ENCODE measurements around the gene RIC8B.

RIC8B gene

GRCh38 chr12:106739815-106740530 lies 34.5 kb upstream of the RIC8B start:
- H3K4me2 ChIP-seq (ENCODE audit: insufficient read depth, low read length, poor library complexity, severe bottlenecking): no peak overlapping the region
- H3K9ac ChIP-seq (ENCODE audit: low read depth, low read length, poor library complexity): no peak overlapping the region
- H2BK12ac ChIP-seq (ENCODE audit: low read length): no peak overlapping the region
- H2AK5ac ChIP-seq (ENCODE audit: low read depth, low read length): no peak overlapping the region
- H3K27me3 ChIP-seq (ENCODE audit: control insufficient read depth in 3 of 3, insufficient read depth in 3 of 3, low read depth in 1 of 3, low read length in 3 of 3): no peaks in the 10 kb centered on the region
- H3K14ac ChIP-seq (ENCODE audit: low read length): no peak overlapping the region
- H3K27ac ChIP-seq (replicated peaks; ENCODE audit: low read length): no peak overlapping the region
- no peak overlapping the region for H3K18ac ChIP-seq (ENCODE audit: low read length)
- peaks cover 0 to 3% of the 10 kb centered on the region in 2 donors for H3K9me3 ChIP-seq (replicated peaks in 1 of 2; ENCODE audit: control insufficient read depth in 2 of 2, insufficient read depth in 1 of 2, low read depth in 1 of 2, low read length in 2 of 2)
- no peak overlapping the region for H2BK5ac ChIP-seq (ENCODE audit: low read length)
- no peak overlapping the region for H4K91ac ChIP-seq (ENCODE audit: low read depth, low read length, poor library complexity)
- H3K23ac ChIP-seq (ENCODE audit: low read depth, low read length, poor library complexity): no peak overlapping the region
- no peak overlapping the region for H2BK15ac ChIP-seq (ENCODE audit: low read length)
- H3K79me1 ChIP-seq (ENCODE audit: low read depth, low read length): no peaks in the 10 kb centered on the region
- H4K8ac ChIP-seq (ENCODE audit: low read depth, low read length): no peak overlapping the region
- no peak for DNase-seq (ENCODE audit: low spot score)
- WGBS, 2 donors (ENCODE audit: extremely low coverage in 2 of 2, insufficient read length in 2 of 2, insufficient replicate concordance in 1 of 2): no CpG with 5 or more reads among the region's 10 CpGs
- H3K4ac ChIP-seq (ENCODE audit: low read length): no peak overlapping the region
- H3K36me3 ChIP-seq (replicated peaks in 1 of 2; ENCODE audit: control insufficient read depth in 2 of 2, insufficient read depth in 2 of 2, low read length in 2 of 2): peaks cover 0 to 100% of the 10 kb centered on the region in 2 donors
- no peak overlapping the region for H2AFZ ChIP-seq (ENCODE audit: low read length)
- no peak overlapping the region for H3K4me3 ChIP-seq (ENCODE audit: low read length in 2 of 2)
- peaks cover 0 to 14% of the 10 kb centered on the region in 2 donors for H3K4me1 ChIP-seq (ENCODE audit: control insufficient read depth in 2 of 2, insufficient read depth in 1 of 2, low read depth in 1 of 2, low read length in 2 of 2)
- no peak overlapping the region for H2BK120ac ChIP-seq (ENCODE audit: low read depth, low read length)

- Histone ChIP-seq H4K91ac (ENCODE audit: low read depth, low read length, poor library complexity) (no peak overlapping the region), H2BK120ac (ENCODE audit: low read depth, low read length) (no peak overlapping the region), H2BK12ac (ENCODE audit: low read length) (no peak overlapping the region), H3K18ac (ENCODE audit: low read length) (no peak overlapping the region), H3K23ac (ENCODE audit: low read depth, low read length, poor library complexity) (no peak overlapping the region), H3K4ac (ENCODE audit: low read length) (no peak overlapping the region), H3K27me3 (ENCODE audit: control insufficient read depth in 3 of 3, insufficient read depth in 3 of 3, low read depth in 1 of 3, low read length in 3 of 3) (no peaks in the 10 kb centered on the region), H3K4me3 (ENCODE audit: low read length in 2 of 2) (no peak overlapping the region), H4K8ac (ENCODE audit: low read depth, low read length) (no peak overlapping the region), H2BK5ac (ENCODE audit: low read length) (no peak overlapping the region), H3K4me2 (ENCODE audit: insufficient read depth, low read length, poor library complexity, severe bottlenecking) (no peak overlapping the region), H3K79me1 (ENCODE audit: low read depth, low read length) (no peaks in the 10 kb centered on the region), H2AK5ac (ENCODE audit: low read depth, low read length) (no peak overlapping the region), H3K14ac (ENCODE audit: low read length) (no peak overlapping the region), H2BK15ac (ENCODE audit: low read length) (no peak overlapping the region), H3K9me3 (replicated peaks in 1 of 2; ENCODE audit: control insufficient read depth in 2 of 2, insufficient read depth in 1 of 2, low read depth in 1 of 2, low read length in 2 of 2) (peaks cover 0 to 3% of the 10 kb centered on the region in 2 donors), H3K27ac (replicated peaks; ENCODE audit: low read length) (no peak overlapping the region), H3K36me3 (replicated peaks in 1 of 2; ENCODE audit: control insufficient read depth in 2 of 2, insufficient read depth in 2 of 2, low read length in 2 of 2) (peaks cover 0 to 100% of the 10 kb centered on the region in 2 donors), H3K9ac (ENCODE audit: low read depth, low read length, poor library complexity) (no peak overlapping the region), H2AFZ (ENCODE audit: low read length) (no peak overlapping the region), H3K4me1 (ENCODE audit: control insufficient read depth in 2 of 2, insufficient read depth in 1 of 2, low read depth in 1 of 2, low read length in 2 of 2) (peaks cover 0 to 14% of the 10 kb centered on the region in 2 donors)
- DNase-seq (ENCODE audit: low spot score): no peak
- no CpG with 5 or more reads among the region's 5 CpGs for WGBS, 2 donors (ENCODE audit: extremely low coverage in 2 of 2, insufficient read length in 2 of 2, insufficient replicate concordance in 1 of 2)
Observed at GRCh38 chr12:106740818-106741217, 33.7 kb upstream of the RIC8B start.

- Histone ChIP-seq H3K4ac (ENCODE audit: low read length) (no peak overlapping the region), H3K79me1 (ENCODE audit: low read depth, low read length) (no peaks in the 10 kb centered on the region), H3K4me2 (ENCODE audit: insufficient read depth, low read length, poor library complexity, severe bottlenecking) (no peak overlapping the region), H3K23ac (ENCODE audit: low read depth, low read length, poor library complexity) (no peak overlapping the region), H2AFZ (ENCODE audit: low read length) (no peak overlapping the region), H2BK15ac (ENCODE audit: low read length) (no peak overlapping the region), H2BK12ac (ENCODE audit: low read length) (no peak overlapping the region), H3K18ac (ENCODE audit: low read length) (no peak overlapping the region), H4K8ac (ENCODE audit: low read depth, low read length) (no peak overlapping the region), H3K9ac (ENCODE audit: low read depth, low read length, poor library complexity) (no peak overlapping the region), H3K4me1 (ENCODE audit: control insufficient read depth in 2 of 2, insufficient read depth in 1 of 2, low read depth in 1 of 2, low read length in 2 of 2) (peaks cover 0 to 14% of the 10 kb centered on the region in 2 donors), H2AK5ac (ENCODE audit: low read depth, low read length) (no peak overlapping the region), H3K9me3 (replicated peaks in 1 of 2; ENCODE audit: control insufficient read depth in 2 of 2, insufficient read depth in 1 of 2, low read depth in 1 of 2, low read length in 2 of 2) (peaks cover 0 to 3% of the 10 kb centered on the region in 2 donors), H3K27me3 (ENCODE audit: control insufficient read depth in 3 of 3, insufficient read depth in 3 of 3, low read depth in 1 of 3, low read length in 3 of 3) (no peaks in the 10 kb centered on the region), H2BK5ac (ENCODE audit: low read length) (no peak overlapping the region), H3K14ac (ENCODE audit: low read length) (no peak overlapping the region), H4K91ac (ENCODE audit: low read depth, low read length, poor library complexity) (no peak overlapping the region), H3K27ac (replicated peaks; ENCODE audit: low read length) (no peak overlapping the region), H3K36me3 (replicated peaks in 1 of 2; ENCODE audit: control insufficient read depth in 2 of 2, insufficient read depth in 2 of 2, low read length in 2 of 2) (peaks cover 0 to 99% of the 10 kb centered on the region in 2 donors), H2BK120ac (ENCODE audit: low read depth, low read length) (no peak overlapping the region), H3K4me3 (ENCODE audit: low read length in 2 of 2) (no peak overlapping the region)
- no CpG with 5 or more reads among the region's 2 CpGs for WGBS, 2 donors (ENCODE audit: extremely low coverage in 2 of 2, insufficient read length in 2 of 2, insufficient replicate concordance in 1 of 2)
- DNase-seq (ENCODE audit: low spot score): no peak
Observed at GRCh38 chr12:106741247-106741646, 33.2 kb upstream of the RIC8B start.

- Histone ChIP-seq H3K4me3 (ENCODE audit: low read length in 2 of 2) (no peak overlapping the region), H3K14ac (ENCODE audit: low read length) (no peak overlapping the region), H3K79me1 (ENCODE audit: low read depth, low read length) (no peaks in the 10 kb centered on the region), H3K27ac (replicated peaks; ENCODE audit: low read length) (peak overlapping the region; percentile 7), H2AK5ac (ENCODE audit: low read depth, low read length) (no peak overlapping the region), H4K8ac (ENCODE audit: low read depth, low read length) (no peak overlapping the region), H3K18ac (ENCODE audit: low read length) (no peak overlapping the region), H3K4me1 (ENCODE audit: control insufficient read depth in 2 of 2, insufficient read depth in 1 of 2, low read depth in 1 of 2, low read length in 2 of 2) (peaks cover 0 to 14% of the 10 kb centered on the region in 2 donors), H3K23ac (ENCODE audit: low read depth, low read length, poor library complexity) (no peak overlapping the region), H2BK120ac (ENCODE audit: low read depth, low read length) (no peak overlapping the region), H2AFZ (ENCODE audit: low read length) (no peak overlapping the region), H3K36me3 (replicated peaks in 1 of 2; ENCODE audit: control insufficient read depth in 2 of 2, insufficient read depth in 2 of 2, low read length in 2 of 2) (peaks cover 0 to 99% of the 10 kb centered on the region in 2 donors), H2BK5ac (ENCODE audit: low read length) (no peak overlapping the region), H2BK15ac (ENCODE audit: low read length) (no peak overlapping the region), H3K4ac (ENCODE audit: low read length) (no peak overlapping the region), H4K91ac (ENCODE audit: low read depth, low read length, poor library complexity) (no peak overlapping the region), H3K9ac (ENCODE audit: low read depth, low read length, poor library complexity) (no peak overlapping the region), H3K27me3 (ENCODE audit: control insufficient read depth in 3 of 3, insufficient read depth in 3 of 3, low read depth in 1 of 3, low read length in 3 of 3) (no peaks in the 10 kb centered on the region), H3K9me3 (replicated peaks in 1 of 2; ENCODE audit: control insufficient read depth in 2 of 2, insufficient read depth in 1 of 2, low read depth in 1 of 2, low read length in 2 of 2) (peaks cover 0 to 3% of the 10 kb centered on the region in 2 donors), H2BK12ac (ENCODE audit: low read length) (no peak overlapping the region), H3K4me2 (ENCODE audit: insufficient read depth, low read length, poor library complexity, severe bottlenecking) (no peak overlapping the region)
- no CpG with 5 or more reads among the region's 8 CpGs for WGBS, 2 donors (ENCODE audit: extremely low coverage in 2 of 2, insufficient read length in 2 of 2, insufficient replicate concordance in 1 of 2)
- peak; percentile 26 for DNase-seq (ENCODE audit: low spot score)
Observed at GRCh38 chr12:106743270-106743988, 31.1 kb upstream of the RIC8B start.
